DOHH2 (cell line): ENCODE data around the gene CCDC116.
A peak's percentile ranks its signal among the peaks of the same experiment; 100 is the strongest.

Experiments
- EZH2phosphoT487 ChIP-seq: fragments of 200-600 bp; sonication (generic); IDR thresholded peaks from 2 replicates; pipeline ENCODE4 v1.6.1; 2017; ENCODE audit warnings: borderline replicate concordance, mild to moderate bottlenecking, antibody characterized with exemption, low read length, moderate library complexity, mixed read lengths
- TF ChIP-seq, protein P1 (sequence below): fragments of 200-600 bp; sonication (generic); IDR thresholded peaks from one replicate; pipeline ENCODE4 v1.5.1; 2014; ENCODE audit warnings: antibody characterized with exemption, mild to moderate bottlenecking, low read depth, low read length; ENCODE audit not compliant: poor library complexity, severe bottlenecking

DNA sequence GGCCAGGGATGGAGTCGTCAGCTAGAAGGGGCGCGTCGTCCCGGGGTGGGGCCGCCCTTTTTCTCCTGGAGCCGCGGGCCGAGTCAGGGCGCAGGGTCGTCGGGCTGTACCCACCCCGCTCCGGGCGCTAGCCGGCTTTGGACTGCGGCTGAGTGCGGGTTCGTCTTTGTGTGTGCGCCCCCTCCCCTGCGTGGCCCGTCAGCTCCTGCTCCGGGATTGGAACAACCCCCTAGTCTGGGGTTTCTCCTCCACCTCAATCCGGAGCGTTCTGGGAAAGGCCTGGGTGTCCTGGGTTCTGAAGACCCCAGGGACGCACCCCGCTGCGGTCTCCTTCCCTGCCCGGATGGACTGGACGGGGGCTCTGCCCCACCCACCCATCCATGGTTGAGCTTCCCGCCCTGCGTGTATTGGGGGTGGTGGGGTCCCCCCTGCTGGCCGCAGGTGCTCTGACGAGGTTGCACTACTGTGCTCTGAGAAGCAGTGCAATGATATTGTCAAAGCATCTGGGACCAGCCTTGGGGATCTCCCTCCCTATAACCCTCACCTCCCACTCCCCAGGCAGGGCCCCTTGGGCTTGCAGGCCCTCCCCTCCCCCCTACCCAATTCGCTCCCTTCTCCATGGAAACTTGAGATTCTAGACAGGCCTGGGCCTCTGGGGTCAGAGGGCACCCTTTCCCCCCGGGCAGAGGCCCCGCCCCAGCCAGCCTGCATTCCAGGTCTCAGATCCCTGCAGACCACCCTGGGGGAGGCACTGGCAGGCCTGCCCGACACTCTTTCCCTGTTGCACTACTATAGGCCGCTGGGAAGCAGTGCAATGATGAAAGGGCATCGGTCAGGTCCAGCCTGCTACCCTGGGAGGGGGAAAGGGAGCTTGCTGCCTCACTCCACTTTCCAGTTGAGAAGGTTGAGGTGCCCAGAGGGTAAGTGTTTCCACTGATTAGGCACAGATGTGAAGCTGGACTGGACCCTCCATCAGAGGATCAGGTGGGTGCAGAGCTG, 20.3 kb downstream of the CCDC116 start:
- TF ChIP-seq, protein P1, sequence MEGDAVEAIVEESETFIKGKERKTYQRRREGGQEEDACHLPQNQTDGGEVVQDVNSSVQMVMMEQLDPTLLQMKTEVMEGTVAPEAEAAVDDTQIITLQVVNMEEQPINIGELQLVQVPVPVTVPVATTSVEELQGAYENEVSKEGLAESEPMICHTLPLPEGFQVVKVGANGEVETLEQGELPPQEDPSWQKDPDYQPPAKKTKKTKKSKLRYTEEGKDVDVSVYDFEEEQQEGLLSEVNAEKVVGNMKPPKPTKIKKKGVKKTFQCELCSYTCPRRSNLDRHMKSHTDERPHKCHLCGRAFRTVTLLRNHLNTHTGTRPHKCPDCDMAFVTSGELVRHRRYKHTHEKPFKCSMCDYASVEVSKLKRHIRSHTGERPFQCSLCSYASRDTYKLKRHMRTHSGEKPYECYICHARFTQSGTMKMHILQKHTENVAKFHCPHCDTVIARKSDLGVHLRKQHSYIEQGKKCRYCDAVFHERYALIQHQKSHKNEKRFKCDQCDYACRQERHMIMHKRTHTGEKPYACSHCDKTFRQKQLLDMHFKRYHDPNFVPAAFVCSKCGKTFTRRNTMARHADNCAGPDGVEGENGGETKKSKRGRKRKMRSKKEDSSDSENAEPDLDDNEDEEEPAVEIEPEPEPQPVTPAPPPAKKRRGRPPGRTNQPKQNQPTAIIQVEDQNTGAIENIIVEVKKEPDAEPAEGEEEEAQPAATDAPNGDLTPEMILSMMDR = peak; percentile 49
- no peak for TF ChIP-seq EZH2phosphoT487
